GM19324 (cell line): ENCODE results near the gene NOP58.
"Not testable (repeated sequence)": the region's sequence is repeated elsewhere in the genome, so short reads cannot be mapped to it uniquely, and the experiment has no call there.

ENCODE experiments used
- ATAC-seq: cut with Tn5 transposase; IDR thresholded peaks from one replicate; pipeline ENCODE4 v1.9.1; 2021; ENCODE audit warnings: mild to moderate bottlenecking, moderate library complexity; ENCODE audit not compliant: unreplicated experiment, low FRiP score

NOP58 gene, protein sequence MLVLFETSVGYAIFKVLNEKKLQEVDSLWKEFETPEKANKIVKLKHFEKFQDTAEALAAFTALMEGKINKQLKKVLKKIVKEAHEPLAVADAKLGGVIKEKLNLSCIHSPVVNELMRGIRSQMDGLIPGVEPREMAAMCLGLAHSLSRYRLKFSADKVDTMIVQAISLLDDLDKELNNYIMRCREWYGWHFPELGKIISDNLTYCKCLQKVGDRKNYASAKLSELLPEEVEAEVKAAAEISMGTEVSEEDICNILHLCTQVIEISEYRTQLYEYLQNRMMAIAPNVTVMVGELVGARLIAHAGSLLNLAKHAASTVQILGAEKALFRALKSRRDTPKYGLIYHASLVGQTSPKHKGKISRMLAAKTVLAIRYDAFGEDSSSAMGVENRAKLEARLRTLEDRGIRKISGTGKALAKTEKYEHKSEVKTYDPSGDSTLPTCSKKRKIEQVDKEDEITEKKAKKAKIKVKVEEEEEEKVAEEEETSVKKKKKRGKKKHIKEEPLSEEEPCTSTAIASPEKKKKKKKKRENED

DNA sequence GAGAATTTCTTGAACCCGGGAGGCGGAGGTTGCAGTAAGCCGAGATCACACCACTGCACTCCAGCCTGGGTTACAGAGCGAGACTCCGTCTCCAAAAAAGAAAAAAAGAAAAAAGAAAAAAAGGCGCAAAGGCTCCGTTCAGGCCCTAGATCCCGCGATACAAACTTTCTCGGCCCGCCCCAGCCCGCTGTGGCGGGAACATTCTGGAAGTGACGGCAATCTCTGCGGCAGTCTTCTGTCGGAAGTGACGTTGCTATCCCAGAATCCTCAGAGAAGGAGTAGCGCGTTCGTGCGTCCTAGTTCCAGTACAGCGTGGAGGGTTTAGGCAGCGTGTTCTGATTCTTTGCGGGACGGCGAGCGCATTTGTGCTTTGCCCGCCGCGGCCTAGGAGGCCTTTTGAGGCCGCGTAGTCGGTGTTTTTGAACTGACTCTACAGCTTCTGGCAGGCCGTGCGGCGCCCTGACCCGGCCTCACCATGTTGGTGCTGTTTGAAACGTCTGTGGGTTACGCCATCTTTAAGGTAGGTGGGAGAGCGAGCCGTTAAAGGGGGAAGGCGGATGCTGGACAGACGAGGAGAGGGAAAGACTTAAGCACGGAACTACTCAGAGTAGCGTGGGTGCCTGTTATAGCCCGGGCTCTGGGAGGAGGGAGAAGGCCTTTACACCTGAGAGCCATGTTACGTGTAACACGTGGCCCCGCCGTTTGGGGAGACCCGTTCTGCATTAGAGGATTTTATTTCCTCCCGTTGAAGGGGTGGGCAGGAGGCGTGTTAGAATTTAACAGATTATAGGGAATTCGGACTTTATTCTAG is at the start of gene NOP58:
NOP58 (plus strand) TSS at position 297 of the 811 bp plus-strand sequence; CDS start at position 476, 179 bp downstream.
- ATAC-seq = peak; percentile 93

DNA sequence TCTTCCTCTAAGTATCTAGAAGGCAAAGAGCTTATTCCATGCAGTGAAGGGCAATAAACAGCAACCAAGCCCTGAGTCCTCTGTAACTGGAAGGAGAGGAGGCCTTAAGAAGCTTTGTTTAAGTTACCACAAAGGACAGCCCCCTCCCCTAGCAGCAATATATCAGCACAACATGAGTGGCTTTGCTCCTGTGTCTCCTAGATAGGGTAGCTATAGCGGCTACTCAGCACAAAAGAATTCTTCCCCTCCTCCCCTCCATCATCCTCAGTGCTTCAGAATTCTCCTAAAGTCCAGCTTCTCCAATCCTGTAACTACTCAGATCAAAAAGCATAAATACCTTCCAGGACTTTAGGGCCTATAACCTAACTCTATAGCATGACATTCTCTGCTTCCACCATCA is 43.7 kb upstream of the NOP58 start:
- no peak for ATAC-seq

DNA sequence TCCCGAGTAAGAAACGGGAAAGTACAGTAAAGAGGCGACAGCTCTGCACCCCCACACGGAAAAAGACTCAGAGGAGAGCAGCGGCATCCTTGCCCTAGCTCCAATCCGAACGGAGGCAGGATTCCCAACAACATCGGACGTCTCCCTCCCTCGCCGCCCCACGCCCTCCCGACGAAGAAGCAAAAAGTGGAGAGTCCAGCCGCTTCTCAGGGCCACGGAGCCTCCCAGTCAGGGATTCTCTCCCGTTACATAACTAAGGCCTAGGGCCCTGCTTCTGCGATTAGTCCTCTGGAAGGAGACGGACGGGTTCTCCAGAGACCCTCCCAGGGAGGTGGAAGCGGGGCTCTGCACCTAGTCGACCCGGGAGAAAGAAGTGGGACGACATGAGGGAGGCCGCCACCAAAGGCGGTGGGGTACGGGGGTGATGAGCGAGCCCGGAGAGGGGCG is 27.8 kb upstream of the NOP58 start:
- peak; percentile 40 for ATAC-seq

DNA sequence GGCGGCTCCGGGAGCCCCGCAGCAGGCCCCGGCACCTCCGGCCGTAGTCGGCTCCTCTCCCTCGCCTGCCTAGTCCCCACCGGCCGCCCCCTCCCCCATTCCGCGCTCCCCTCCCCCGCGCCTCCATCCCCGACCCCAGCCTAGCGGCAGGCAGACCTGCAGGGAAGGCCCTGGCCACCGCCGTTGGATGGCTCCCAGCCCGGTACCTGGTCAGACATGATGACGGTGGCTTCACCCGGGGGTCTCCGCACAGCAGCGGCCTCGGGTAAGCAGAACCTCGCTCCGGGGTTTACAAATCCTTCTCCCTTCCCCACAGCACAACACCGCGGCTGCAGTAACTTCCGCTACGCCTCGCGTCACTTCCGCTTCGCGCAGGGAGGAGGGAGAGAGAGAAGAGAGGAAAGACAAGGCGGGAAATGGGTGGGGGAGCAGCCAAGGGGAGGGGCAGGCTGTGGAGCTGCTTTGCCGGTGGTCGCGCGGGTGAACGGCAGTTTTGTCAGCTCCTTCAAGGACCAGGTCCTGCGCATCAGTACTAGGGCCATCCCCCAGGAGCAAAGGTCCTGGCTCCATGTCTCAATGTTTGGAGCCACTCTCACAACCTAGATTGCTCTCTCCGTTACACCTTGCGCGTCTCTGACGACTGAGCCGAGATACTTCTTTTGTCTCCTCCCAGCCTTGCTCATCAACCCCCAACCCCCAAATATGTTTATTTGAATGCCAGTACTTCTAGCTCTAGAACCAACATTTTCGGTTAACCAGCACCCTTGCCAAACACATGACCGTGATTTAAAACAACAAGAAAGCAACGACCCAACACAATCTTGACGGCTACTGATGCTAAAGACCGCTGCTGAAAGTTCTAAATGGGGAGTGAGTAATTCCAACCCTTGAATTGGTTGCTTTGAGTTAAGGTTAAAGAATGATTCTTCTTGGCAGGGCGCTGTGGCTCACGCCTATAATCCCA is 27.0 kb upstream of the NOP58 start, which contains the start of gene SUMO1:
SUMO1 (minus strand) TSS at position 364 of the 964 bp plus-strand sequence; CDS start at position 218, 146 bp downstream.
- peak; percentile 91 for ATAC-seq

DNA sequence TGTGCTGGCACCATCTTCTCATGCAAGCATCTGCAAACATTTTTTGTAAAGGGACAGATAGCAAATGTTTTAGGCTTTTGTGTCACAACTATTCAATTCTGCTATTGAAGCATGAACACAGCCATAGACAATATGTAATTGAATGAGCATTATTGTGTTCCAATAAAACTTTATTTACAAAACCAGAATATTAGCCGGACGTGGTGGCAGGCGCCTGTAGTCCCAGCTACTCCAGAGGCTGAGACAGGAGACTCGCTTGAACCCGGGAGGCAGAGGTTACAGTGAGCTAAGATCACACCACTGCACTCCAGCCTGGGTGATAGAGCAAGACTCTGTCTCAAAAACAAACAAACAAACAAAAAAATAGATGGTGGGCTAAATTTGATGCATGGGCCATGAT is 17.9 kb upstream of the NOP58 start:
- ATAC-seq = not testable (repeated sequence)

DNA sequence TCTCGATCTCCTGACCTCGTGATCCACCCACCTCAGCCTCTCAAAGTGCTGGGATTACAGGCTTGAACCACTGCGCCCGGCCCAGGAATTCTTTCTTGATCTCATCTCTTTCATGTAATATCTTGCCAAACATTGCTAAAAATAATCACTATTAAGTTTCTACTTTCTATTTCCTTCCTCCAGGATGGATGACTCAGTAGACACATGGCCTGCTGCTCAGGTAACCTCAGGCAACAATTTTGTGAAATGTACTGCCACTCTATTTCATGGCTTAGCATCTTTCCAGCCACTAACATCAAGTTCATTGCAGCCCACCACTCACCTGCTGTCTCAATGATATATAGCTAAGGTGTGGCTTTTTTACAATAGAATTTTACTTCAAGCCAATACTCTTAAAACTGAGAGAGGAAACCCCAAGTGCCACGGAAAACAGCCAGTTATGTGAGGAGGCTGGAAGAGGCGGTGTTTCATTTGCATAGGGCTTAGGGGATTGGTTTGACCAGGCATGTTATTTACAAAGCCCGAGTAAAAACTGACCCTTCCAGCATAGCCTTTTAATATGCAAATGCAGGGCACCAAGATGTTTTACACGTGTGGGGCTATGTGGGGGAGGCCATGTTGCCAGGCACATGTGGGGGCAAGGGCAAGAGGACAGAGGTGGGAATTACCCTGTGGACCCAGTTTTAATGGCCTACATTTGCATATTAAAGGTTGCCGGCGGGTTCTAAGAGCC is 15.9 kb upstream of the NOP58 start:
- ATAC-seq = no peak

DNA sequence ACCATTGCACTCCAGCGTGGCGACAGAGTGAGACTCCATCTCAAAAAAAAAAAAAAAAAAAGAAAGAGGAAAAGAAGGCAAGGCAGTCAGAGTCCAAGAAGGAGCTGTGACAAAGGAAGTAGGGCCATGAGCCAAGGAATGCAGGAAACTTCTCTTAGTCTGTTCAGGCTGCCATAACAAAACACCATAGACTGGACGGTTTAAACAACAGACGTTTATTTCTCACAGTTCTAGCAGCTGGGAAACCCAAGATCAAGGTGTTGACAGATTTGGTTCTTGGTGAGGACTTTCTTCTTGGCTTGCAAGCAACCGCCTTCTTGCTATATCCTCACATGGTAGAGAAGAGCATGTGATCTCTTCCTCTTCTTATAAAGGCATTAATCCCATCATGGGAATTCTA is 14.1 kb upstream of the NOP58 start:
- ATAC-seq = no peak

DNA sequence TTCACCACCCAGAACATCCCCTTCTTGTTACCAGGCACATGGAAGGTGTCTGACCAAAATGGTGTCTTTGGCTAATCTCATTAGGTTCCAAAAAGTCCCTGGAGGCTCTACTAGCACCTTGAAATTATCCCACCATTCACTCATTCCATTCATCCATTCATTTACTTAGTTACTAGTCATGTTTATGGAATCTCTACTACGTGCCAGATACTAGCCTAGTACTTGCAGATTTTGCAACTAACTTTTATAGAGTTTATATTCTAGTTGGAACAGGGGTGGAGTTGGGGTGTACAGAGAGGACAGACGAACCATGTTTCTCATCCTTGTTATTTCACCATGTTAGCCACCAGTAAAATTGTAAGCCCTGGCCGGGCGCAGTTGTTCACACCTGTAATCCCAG is 4.0 kb upstream of the NOP58 start:
- ATAC-seq = no peak

DNA sequence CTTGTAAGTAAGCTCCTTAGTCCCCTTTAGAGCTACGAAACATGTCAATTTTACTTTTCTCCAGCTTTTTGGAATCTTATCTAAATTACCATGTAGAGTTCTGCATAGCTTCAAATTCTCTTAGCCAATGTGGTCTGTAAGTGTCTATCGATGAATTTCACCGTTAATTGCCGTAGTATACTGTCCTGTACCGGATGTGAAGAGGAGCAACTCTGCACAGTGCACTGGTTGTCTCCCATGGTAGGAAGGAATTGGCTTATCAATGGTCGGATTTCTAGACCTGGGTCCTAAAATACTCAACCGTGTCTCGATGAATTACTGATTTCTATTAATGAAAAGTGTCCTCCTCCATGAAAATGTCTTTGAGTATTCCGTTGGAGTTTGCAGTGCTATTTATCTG is 1.9 kb downstream of the NOP58 start:
- no peak for ATAC-seq

DNA sequence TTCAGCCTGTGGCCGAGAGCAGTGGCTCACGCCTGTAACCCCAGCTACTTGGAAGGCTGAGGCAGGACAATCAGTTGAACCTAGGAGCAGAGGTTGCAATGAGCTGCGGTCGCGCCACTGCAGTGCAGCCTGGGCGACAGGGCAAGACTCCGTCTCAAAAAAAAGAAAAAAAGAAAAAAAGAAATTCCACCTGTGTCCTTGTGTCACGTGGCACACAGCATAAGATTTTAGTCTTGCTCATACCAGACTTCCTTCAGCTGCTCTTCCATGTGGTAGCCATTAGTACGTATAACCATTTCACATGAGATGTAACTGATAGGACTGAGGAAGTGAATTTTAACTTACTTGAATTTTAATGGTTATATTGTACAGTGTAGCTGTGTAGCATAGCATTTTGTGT is 4.0 kb downstream of the NOP58 start:
- ATAC-seq = no peak

DNA sequence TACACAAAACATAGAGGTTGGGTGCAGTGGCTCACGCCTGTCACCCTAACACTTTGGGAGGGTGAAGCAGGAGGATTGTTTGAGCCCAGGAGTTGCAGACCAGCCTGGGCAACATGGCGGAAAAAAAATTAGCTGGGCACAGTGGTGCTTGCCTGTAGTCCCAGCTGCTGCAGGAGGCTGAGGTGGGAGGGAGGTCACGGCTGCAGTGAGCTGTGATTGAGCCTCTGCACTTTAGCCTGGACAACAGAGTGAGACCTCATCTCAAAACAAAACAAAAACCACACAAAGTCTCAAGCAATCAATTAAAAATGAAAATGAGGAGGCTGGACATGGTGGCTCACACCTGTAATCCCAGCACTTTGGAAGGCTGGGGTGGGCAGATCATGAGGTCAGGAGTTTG is 4.9 kb downstream of the NOP58 start:
- peak; percentile 33 for ATAC-seq

DNA sequence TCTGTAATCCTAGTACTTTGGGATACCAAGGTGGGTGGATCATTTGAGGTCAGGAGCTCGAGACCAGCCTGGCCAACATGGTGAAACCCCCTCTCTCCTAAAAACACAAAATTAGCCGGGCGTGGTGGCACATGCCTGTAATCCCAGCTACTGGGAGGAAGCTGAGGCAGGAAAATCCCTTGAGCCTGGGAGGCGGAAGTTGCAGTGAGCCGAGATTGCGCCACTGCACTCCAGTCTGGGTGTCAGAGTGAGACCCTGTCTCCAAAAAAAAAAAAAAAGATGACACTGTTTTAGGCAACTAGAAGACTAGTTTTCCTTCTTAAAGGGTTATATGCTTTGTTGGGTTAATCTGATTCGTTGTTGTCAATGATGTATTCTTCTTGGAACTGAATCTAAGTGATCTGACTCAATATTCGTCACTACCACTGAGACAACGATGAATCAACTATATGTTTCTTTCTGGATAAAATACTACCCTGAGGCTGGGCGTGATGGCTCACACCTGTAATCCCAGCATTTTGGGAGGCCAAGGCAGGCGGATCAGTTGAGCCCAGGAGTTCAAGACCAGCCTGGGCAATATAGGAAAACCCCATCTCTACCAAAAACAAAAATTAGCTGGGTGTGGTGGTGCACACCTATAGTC is 10.6 kb downstream of the NOP58 start:
- ATAC-seq = not testable (repeated sequence)

DNA sequence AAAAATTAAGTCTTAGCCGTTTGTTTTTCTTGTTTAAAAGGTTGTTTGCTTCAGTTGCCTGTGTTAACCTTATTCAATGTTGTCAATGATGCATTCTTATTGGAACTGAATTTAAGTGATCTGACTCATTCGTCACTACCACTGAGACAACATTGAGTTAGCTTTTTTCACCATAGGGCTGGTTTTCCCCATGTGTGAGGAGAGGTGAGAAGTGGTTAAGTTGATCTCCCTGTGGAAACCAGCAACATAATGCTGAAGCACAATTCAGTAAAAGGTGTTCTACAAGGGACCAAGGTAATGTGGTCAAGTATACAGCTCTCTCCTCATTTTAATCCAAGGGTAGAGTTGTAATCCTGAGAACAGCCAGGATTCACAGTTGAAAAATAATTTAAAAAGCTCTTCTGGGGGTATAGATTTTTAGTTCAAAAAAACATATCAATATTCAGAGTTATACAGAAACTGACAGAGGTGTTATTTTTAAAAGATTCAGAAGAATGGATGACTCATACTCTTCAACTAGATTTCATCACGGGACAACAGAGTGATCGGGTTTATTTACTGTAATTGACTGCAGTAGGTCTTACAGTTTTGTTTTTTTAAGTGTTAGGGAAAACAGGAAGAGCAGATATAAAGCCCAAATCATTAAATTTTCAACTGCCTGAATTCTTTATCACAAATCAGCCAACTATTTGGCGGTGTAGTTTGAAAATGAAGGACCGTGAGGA is 12.6 kb downstream of the NOP58 start:
- ATAC-seq = no peak

DNA sequence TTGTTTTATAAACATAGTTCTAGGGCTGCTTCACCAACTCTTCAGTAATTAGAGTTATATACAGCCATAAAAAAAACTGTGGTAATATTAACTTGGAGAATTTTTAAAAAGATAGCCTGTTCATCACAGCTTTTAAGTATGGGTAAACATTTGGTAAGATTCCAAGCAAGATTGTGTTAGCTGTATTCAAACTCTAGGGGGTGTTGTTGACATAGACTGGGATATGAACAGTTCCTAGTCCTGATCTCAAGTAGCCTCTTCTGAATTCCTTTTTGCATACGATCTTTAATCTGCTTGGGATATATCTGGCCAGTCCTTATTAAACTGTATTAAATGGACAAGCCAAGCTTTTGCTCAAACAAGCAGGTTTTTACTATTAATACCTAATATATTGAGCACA is 13.4 kb downstream of the NOP58 start:
- no peak for ATAC-seq

DNA sequence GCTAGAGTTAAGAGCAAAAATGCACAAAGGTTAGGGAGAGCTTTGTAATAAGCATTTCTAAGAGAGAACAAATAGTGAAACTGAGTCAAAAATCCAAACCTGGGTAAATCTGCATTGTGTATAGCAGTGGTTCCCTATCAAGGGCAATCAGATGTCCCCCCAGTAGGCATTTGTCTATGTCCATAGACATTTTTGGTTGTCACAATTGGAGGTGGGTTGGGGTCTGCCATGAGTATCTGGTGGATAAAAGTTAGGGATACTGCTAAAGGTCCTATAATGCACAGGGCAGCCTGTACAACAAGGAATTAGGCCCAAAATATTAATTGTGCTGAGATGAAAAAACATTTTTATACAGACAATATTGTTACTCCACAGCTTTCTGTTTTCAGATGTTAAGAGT is 21.0 kb downstream of the NOP58 start:
- ATAC-seq = no peak

DNA sequence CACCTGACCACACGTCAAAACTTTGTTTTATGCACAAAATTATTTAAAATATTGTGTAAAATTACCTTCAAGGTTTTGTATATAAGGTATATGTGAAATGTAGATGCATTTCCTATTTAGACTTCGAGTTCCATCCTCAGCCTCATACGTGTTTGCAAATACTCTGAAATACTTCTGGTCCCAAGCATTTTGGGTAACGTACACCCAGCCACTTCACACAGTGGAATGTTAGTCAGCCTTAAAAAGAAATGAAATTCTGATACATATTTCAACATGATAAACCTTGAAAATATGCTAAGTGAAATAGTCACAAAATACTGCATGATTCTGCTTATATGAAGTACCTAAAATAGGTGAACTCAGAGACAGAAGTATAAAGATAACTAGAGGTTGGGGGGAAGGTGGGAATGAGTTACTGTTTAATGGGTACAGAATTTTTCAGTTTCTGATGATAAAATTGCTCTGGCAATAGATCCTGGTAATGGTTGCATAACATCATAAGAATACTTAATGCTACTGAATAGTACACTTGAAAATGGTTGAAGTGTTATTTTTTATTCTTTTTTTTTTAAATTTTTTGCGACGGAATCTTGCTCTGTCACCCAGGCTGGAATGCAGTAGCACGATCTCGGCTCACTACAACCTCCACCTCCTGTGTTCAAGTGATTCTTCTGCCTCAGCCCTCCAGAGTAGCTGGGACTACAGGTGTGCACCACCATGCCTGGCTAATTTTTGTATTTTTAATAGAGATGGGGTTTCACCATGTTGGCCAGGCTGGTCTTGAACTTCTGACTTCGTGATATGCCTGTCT is 24.0 kb downstream of the NOP58 start:
- ATAC-seq = no peak

DNA sequence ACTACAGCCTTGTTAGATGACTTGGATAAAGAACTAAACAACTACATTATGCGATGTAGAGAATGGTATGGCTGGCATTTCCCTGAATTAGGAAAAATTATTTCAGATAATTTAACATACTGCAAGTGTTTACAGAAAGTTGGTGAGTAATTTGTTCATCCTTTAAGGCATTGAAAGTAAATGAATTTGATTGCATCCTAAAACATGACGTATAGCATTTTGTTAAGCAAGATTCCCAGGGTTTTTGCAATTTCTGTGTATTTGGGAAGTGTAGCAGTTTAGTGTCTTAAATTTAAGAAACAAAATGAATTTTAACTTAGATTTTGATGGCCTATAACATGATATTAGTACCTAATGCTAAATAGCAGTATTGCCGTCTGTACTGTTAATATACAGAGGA is 24.8 kb downstream of the NOP58 start:
- no peak for ATAC-seq

DNA sequence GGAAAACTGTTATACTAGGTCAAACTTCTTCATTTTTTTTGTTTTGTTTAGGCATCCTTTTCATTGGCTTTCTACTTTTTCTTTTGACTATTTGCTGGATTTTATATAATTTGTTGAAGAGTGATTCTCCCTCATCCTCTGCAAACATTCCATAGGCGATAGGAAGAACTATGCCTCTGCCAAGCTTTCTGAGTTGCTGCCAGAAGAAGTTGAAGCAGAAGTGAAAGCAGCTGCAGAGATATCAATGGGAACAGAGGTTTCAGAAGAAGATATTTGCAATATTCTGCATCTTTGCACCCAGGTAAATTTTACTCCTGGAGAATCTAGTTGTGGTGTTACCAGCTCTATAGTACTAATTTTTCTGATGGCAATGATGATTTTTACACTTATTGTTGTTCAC is 25.4 kb downstream of the NOP58 start:
- ATAC-seq = no peak
